COLO668 (cell line): ENCODE results near the gene GPR183.

Experiments
- DNase-seq: peaks from one replicate; lab custom pipeline; 2025; ENCODE audit not compliant: unreplicated experiment; lab: John Stamatoyannopoulos, UW

GPR183 gene

DNA sequence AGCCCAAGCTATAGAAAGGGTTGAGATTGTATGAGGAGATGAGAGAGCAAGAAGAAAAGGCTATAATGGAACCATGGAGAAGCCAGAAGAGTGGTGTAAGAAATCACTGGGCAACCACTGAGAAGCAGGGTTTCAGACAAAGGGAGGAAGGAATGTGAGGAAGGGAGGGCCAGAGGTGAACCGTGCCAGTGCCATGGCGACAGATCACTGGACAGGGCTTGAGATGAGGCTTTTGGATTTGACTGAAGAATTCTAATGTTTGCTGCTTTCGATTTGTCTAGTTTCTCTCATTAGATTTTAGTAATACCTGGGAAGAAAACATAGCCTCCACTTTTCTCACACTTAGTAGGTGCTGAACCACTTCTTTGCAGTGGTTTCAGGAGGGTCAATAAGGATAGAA lies 6.3 kb upstream of the GPR183 start:
- peak; percentile 28 for DNase-seq

DNA sequence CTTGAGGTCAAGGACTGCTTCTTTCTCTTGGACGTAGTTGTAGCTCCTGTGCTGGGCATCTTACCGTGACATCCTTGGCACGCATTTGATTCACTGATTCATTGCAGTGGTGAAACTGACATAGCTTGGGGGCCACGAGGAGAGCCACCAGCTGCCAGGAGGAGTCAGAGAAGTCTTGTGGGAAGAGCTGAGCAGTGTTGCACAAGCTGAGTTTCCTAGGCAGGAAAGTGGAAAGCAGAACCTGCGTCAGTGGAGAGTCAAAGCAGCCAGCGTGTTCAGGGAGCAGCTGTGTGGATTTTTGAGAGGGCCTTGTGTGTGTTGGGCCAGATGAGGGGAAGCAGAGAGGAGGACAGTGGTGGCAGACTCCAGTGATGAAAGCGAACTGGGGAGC lies 5.3 kb upstream of the GPR183 start:
- DNase-seq: no peak

DNA sequence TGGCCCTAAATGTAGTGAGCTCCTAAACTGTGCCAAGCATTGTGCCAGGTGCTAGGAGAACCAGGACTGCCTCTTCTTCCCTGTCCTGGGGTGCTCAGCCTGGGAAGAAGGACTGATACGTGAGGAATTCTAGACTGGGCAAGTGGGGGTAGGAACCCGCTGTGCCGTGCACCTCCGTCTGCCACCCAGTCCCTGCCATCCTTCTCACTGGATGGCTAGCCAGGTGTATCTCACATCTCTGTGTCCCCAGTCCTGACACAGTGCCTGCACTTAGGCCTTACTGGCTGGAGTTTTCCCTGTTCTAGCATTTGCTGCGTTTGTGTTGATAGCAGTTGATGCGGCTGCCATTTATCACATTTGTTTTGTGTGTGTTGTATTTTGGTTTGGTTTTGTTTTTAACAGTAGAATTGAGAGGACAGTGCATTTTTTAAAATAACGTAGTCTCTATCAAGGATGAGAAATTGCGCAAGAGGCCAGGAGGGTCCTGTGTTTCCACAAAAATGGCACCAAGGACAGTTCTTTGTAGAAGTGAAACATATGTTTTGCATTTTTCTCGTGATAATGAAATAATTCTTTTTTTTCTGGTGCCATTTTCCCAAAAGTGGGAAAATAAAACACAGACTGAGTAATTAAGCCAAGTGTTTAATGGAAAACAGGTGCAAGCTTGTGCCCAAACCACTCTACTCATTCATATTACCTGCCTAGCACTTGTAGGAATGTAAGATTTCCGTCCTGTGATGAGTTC lies 4.7 kb upstream of the GPR183 start:
- DNase-seq: no peak

DNA sequence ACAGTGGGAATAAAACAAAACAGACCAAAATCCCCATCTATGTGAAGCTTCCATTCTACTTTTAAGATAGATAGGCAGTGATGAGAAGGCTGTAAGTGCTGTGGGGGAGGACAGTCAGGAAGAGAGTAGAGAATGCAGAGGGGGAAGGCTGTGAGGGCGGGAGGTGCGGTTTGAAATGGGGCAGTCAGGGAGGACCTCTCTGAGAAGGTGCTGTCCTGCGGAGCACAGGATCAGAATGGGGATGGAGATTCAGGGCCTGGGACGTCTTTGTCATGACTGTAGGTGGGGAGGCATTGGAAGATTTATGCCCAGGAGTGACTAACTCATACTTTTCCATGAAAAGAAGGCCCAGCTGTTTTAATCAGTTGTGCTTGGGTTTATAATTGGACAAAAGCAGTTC lies 3.9 kb upstream of the GPR183 start:
- DNase-seq: no peak

DNA sequence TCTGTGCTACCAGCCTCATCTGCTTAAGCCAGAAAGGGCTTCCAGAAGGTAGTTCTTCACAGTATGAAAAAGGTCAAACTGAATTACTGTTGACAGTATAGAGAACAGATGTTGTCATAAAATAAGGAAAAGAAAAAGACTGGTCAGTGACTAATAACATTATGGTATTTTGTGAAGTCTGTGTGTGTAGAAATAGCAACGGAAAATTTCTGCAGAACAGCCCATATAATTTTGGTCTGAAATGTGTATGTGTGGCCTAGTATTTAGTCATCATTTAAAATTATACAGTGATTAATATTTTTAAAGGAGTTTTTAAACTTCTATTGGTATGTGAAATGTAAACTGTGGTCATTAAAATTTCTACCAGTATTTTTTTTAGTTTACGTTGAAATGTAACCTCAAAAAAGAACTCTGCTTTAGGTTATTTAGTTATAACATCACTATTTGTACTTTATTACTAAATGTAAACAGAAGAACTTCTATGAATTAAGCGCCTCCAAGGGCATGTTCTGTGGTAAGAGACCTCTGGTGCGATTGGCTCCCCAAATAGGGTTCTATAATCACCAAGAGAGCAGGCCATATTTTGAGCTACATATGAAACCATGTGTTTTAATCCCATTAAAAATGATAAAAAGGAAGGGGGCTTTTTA lies 3.3 kb upstream of the GPR183 start:
- no peak for DNase-seq

DNA sequence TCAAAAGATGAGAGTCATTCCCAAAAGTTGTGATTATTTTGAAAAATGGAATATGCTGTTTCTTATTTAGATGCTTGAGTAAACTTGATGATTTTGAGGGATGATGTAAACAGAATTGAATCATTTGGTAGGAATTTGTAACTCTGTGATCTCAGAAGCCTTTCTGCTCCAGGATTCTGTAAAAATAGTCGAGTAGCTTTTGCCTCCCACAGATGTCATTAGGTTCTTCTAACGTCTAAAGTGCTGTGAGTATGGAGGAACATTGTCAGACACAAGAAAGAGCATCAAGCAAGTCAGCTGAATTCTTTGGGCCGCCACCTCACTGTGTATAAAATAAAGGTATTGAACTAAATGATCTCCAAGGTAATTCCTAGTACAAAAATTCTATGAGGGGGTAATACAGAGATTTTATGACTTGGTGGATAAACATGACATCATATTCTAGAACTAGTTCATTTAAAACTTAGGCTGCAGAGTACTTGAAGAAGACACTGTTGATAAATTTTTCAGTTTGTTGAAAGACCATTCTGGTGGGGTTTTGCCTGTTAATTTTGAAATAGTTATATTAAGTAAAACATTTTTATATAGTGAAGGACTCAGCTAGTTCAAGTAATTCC lies 1.4 kb upstream of the GPR183 start:
- DNase-seq: no peak

DNA sequence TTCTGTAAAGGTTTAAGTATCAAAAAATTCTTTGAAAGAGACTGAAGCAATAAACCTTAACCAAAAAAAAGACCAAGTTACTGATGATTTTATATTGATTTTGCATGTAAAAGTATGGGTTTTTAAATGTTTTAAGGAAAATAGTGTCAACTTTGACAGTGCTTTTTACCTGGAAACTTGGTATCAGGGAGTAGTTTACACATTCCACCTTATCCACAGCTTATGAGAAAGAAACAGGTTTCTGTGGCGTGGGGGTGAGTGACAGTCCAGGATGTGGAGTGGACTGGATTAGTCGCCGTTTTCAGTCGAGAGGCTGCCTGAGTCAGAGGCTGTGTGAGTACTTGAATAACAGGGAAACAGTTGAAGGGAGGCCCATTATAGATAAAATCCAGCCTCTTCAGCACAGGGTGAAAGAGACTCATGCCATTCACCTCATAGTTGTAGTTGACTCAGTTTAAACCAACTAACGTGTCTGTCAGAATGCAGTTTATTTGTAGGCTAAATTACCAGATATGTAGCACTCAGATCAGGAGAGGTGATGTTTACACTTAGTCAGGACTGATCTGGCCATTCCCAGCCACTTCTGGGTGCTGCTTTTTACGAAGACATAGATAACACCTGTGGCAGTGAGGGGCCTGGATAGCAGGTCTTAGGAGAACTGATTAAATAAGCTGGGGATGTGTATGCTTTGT lies 595 bp upstream of the GPR183 start:
- peak; percentile 53 for DNase-seq

DNA sequence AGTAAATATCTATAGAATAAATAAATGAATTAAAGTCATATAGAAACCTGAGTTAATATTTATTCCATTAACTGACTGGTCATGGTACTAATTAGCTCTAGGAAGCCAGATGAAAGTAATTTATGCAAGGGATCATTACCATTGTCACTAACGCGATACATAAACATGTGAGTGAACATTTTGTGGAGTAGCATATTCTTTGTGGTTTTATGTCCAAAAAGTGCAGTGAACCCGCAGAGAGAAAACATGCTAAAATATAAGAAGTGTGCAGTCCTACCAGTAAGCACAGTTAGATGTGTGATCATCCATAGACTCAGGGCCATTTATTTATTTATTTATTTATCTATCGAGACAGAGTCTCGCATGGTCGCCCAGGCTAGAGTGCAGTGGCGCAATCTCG lies 1.6 kb downstream of the GPR183 start:
- DNase-seq: no peak

DNA sequence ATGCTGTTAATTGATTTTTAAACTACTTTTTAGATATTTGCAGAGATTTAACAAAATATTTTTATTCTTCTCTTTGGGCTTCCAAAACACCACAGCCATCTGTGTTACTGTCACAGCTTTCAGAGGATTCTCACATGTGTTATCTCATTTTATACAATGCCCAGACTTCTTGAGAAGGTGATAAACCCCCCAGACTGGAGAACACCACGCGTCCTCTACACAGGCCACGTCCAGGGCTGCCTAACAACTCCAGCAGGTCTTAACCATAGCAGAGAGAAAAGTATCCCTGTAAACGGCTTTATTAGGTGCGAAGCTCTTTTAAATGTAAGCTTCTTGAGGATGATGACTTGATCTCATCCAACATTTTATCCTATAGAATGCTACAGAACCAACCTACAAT lies 2.0 kb downstream of the GPR183 start:
- DNase-seq: no peak

DNA sequence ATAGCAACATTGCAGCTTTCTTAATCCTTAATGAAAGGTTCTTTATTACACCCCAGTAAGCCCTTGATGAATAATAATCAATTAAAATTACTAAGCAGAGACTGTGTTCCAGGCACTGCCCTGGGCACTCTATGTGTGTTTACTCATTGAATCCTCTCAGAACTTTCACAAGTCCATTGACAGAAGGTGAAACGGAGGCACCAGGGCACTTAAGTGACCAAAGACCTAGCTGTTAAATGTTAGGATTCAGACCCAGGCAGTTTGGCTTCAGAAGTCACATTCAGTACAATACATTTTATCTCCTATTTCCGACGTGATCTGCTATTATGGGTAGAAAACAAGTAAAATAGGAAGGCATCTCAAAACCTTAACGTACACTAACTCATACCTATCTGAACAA lies 2.7 kb downstream of the GPR183 start:
- DNase-seq: no peak

DNA sequence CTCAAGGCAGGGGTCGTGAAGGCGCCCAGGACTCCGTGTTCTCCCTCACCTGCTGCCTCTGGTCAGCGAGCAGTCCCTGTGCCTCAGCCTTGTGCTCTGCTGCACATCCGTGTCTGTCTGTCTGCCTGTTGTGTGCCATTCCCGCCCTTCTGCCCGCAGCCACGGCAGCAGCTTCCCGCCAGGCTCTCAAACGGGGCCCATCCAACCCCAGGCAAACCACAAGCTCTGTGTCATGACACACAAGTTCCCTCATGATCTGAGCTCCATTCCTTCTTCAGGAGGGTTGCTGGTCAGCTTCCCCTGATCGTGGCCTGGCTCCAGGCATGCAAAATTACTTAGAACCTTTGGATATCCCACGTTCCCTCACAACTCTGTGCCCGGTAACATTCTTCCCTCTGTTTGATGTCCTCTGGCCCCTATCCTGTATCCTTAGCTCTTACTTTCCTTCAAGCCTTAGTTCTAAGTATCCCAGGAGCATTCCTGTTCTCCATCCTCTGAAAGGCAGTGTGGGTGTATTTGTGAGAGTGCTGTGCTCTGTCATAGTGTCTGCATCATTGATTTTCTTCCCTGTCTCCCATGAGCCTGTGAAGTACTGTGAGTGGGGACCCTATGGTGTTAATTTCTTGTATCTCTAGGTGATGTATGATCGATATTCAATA lies 3.2 kb downstream of the GPR183 start:
- no peak for DNase-seq

DNA sequence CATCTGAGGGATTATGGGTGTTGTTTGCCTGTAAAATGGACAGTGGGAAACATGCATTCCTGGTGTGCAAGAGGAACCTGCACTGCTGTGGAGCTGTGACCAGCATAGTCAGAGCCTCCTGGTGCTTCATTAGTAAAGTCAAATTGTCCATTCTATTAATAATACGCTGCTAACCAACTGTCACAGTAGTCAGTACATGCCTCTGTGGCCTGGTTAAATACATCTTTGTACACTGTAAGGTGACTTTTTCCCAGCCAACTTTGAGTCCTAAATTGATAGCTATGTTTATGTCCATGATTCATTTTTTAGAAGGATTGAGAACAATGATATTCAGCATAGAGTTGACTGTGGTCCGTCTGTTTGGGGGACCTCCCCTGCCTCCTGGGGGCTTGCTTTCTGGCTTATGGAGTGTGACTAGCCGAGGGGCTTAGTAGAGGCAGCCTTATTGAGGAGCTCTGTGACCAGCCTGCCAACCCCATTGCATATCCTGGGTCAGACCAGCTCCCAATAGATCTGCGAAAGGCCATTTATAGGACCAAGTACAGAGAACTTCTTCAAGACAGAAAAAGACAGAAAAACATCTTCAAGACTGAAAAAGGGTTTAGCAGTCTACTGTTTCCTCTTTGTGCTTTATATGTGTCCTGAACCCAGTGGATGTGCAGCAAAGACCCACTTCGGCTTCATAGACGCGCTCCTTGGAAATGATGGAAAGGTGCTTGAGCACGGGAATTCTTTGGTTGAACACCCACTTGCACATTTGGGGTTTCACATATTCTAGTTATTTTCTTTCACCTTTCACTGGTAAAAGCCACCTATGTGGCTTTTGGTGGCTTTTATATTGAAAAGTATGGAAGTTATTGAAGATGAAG lies 4.3 kb downstream of the GPR183 start:
- no peak for DNase-seq

DNA sequence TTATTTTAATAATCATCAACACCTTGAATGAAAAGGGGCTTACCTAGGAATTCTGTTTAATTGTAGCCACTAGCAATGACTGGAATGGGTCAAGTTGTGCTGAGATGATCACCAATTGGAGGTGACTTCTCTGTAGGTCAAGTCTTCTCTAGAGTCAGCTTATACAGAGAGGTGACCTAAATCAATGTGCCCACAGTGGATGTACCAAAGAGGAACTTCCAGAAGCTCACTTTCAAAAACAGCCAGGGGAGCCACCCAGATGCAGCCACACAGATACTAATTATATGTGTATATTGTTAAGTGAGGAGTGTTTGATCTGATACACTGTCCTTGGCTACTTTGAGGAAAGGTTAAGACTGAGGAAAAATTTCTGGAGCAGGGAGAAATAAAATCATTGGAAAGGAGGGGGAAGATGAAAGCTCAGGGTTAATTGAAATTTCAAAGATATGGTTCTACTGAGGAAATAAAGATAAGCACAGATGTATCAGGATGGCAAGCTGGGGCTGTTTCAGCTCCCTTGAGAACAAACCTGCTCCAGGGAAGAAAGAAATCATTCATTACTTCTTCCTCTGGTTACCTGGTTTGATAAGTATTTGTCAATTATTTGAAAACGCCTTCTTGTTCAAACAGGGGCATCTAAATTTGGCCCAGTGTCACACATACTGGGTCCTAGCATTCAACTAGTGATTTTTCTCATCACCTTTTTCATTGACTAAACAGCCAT lies 5.1 kb downstream of the GPR183 start:
- DNase-seq: no peak

DNA sequence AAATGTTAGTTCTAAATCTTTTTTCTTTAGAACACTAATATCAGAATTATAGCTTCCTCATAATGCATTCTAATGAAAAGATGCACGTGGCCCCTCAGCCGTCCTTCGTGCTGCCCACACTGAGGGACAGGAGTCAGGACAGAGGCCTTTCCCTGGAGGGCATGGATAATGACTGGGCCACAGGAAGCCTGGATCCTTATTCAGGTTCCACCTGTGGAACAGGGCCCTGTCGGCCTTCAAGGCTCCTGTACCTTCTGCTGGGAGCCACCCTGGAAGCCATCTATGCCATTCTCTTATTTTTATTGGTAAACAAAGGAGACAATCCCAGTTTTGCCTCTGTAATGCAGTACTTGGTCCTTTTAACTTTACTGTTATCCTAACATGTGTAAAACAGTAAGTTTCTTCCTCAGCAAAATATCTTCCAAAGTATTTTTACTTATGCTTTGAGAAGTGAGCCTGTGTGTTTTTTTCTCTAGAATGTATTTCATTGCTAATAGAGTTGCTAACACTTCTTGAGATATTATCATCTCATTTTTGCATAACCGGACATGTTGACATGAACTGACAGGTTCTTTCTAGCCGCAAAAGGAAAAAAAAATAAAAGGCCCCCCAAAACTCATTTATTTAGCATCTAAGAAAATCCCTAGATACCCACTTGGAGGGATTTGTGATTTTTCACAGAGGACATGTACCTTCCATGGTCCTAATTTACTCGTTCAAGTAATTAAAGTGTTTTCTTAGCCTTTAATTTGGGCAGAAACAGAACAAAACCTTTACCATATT lies 6.0 kb downstream of the GPR183 start:
- DNase-seq: no peak

DNA sequence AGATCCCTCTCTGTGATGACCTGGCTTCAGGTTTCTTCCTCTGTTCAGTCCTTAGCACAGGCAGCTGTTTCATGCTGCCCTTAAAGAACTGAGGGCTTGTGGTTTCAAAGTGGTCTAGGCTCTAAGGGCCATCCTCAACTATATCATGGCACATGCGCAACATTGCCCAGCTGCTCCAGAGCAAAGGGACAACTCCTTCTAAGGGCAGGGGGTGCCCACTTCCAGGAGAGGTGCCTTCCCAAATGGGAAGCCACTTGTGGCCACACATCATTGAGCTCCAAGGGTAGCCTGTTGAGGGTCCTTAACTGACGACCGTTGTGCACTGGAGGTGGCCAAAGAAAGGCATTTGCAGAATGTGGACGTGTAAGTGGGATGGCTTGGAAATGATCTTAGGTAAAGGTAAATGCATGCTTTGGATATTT lies 7.3 kb downstream of the GPR183 start:
- no peak for DNase-seq

DNA sequence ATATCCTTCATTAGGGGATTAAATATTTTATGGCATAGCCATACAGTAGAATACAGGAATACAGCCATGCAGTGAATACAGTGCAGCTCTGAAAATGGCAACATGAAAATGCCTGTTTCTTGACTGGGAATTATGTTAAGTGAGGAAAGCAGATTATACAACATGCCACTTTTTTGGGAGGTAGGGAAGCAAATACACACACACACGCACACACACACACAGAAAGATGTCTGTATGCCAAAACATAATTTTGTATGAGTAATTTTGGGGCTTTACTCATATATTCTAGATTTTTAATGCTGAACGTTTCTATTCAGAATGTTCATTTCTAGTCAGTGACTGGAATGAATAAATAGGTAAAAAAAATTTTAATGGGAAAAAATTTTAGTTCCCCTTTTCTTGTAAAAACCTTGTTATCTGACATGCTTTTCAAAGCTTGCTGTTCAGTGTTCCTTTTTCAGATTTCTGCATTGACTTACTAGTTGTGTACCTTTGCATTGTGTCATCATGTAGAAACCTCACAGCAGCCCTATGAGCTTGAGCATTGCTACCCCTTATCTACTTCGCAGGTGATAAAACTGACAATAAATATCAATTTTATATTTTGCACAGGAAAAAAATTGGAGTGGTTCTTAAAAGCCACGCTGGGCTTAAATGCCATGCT lies 7.8 kb downstream of the GPR183 start:
- no peak for DNase-seq

DNA sequence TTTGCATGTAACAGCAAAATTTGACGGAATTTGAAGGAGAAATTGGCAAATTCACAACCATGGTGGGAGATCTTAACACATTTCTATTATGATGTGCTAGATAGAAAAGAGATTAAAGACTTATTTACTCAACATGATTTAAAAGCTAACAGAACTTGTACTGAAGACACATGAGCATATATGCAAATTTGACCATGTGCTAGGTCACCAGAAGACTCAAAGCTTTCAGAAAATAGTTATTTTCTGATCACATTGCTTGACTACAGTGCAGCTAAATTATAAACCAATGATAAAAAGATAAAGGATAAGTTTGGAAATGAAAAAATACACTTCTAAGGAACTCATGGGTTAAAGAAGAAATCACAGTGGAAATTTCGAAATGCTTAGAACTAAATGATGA lies 9.1 kb downstream of the GPR183 start:
- no peak for DNase-seq

DNA sequence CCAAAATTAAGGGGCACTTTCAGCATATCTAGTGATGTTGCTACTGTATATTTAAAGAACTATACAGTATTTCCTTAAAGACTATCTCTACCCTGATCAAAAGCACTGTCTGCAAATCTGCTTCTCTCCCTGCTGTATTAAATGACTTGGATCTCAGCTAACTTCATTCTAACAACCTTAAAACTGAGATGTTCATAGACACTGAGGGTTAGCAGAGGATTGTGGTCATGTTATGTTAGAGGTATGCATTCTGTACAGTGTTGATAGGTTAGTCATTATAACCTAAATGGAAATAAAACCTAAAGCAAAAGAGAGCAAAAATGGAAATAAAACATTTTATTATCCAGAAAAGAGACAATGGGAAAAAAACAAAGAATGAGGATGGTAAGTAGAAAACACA lies 9.9 kb downstream of the GPR183 start:
- DNase-seq: no peak
